Activated CD4-positive, alpha-beta T cell treated with anti-CD3 and anti-CD28 coated beads, Interleukin-2, amount 50 U/mL, for 48 hours (primary cell): ENCODE data around the gene IKZF1.

ENCODE experiments used
- DNase-seq, 2 experiments: peaks; one replicate each; pipeline ENCODE4 v3.0.0-alpha.2; 2020

Gene IKZF1

GRCh38 chr7:50309721-50310120 is 5.2 kb downstream of the IKZF1 start:
- DNase-seq = no peak

GRCh38 chr7:50310361-50310760 is 5.8 kb downstream of the IKZF1 start:
- DNase-seq = no peak

DNA sequence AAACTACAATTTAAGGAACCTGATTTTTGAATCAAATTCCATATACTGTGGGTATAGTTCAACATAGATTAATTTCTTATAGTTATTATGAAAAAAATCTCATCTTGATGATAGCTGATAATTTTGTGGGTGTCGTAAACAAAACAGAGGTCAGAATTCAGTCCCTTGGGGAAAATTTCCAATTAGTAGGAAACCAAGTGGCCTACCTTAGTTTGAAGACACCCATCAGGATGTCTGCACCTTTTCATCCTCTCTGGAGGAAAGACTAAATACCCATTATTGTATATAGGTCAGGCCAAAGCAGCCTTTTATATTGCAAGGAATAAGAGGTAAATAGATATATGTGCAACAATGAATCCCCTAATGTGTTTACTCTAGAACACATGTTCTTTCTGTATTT is 6.4 kb downstream of the IKZF1 start:
- no peak for DNase-seq

GRCh38 chr7:50312250-50313162 is 8.0 kb downstream of the IKZF1 start:
- DNase-seq = no peak

- DNase-seq = no peak
These were observed 10.5 kb downstream of the IKZF1 start for GRCh38 chr7:50314836-50315592.

- DNase-seq = peak in 1 of 2 experiments; percentile 52
These were observed 11.5 kb downstream of the IKZF1 start for GRCh38 chr7:50315739-50316671.

GRCh38 chr7:50317221-50317678 is 12.7 kb downstream of the IKZF1 start:
- peak in 1 of 2 experiments; percentile 54 for DNase-seq

DNA sequence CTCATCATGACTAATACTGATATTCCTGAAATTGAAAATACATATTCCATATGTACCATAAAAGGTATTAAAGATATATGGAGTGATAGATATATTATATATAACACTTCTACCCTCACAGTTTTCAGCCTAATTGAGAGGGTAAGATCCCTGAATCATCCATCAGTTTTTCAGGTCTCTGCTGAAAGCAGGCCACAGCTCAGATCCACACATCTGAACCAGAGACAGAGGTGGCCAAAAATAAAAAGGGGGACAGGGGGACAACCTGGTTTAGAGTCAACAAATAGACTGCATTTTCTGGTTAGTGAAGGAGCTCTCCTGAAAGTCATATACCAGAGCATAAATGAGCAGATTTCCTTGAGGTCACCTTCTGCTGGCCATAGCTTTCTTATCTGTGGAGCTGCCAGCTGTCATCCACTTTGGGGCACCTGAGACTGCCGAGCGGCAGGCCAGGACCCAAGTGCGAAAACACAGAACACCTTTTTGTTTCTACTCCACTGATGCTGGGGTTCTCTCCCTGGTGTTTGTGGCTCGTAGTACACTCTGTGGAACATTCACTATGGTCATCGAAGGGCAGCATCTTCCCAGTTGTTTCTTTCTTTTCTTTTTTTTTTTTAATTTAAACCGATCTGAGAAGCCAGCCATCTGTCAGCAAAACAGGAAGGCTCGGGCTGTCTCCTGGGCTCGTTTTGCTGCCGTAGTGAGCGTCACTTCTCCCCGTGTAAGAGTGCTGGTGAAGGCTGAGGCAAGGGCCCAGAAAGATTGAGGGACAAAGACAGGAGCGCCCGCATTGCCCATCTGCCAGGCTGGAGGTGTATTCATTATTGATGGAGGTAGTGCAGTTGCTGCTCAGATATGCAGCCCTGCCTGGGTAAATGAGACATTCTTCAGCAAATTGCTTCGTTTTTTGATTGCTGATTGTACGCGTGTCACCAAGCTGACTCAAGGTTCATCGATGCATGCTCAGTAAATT is 13.5 kb downstream of the IKZF1 start:
- DNase-seq = no peak

DNA sequence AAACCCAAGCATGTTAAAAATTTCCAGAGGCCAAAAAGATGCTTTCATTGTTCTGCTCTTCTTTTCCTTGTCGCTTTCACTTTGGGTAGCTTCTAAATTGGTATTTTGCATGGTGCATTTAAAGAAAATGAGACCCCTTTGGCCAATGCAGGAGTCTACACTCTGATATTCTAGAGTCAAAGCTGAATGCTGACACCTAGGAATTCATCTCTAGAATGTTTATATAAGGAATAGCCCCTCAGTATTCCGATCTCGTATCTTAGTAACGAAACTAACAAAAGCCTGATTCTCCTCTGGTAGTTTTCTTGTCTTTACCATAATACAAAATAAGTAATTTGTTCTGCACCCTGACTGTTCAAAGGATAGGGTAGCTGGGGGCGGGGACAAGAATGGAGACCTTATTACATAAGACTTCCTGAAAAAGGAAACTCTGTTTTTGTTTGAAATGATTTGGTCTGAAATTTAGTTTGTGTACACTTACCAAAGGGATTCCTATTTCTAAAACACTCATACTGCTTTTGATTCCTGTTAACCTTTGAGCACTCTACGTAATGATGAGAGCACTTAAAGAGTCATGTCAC is 17.1 kb downstream of the IKZF1 start:
- no peak for DNase-seq

DNA sequence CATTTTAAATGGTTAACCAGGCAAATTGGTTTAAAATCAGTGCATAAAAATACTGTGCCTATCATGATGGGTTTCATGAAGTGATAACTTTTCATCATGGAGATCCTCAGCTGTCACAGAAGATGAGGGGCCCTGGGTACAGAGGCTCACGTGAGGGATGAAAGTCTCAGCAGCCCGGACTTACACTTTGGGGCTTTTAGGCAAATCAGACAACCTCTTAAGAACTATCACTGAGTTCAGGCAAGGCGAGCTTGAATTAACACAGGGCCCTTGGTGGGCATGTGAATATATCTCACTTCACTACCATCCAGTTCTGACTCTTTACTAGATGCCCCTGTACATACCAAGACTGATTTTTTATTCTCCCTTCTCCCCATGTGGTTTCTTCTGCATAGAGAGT is 19.6 kb downstream of the IKZF1 start:
- DNase-seq = no peak

GRCh38 chr7:50327443-50327842 is 22.9 kb downstream of the IKZF1 start:
- peak in 1 of 2 experiments; percentile 4 for DNase-seq

GRCh38 chr7:50329775-50330174 is 25.3 kb downstream of the IKZF1 start:
- DNase-seq = peak in 1 of 2 experiments; percentile 10

DNA sequence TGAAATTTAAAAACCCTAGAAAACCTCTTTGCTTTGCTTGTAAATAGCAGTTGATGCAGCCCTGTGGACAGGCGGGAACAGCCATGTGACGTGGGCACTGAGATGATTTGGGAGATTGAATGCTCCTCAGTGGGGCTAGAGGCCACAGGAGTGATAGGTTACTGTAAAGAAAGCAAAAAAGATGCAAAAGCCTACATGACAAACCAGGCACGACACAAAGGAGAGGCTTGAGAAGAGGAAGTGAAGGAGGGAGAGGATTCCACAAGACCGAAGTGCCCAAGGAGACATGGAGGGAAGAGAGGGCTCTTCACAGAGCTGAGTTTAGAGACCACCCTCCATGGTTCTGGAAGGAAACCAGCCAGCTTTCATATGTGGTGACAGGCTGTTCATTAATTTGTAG is 25.7 kb downstream of the IKZF1 start:
- DNase-seq = peak in 1 of 2 experiments; percentile 9

- DNase-seq = peak in 1 of 2 experiments; percentile 35
These were observed 26.2 kb downstream of the IKZF1 start for GRCh38 chr7:50330696-50331095.

GRCh38 chr7:50331564-50332208 is 27.2 kb downstream of the IKZF1 start:
- peak in 1 of 2 experiments; percentile 34 for DNase-seq

DNA sequence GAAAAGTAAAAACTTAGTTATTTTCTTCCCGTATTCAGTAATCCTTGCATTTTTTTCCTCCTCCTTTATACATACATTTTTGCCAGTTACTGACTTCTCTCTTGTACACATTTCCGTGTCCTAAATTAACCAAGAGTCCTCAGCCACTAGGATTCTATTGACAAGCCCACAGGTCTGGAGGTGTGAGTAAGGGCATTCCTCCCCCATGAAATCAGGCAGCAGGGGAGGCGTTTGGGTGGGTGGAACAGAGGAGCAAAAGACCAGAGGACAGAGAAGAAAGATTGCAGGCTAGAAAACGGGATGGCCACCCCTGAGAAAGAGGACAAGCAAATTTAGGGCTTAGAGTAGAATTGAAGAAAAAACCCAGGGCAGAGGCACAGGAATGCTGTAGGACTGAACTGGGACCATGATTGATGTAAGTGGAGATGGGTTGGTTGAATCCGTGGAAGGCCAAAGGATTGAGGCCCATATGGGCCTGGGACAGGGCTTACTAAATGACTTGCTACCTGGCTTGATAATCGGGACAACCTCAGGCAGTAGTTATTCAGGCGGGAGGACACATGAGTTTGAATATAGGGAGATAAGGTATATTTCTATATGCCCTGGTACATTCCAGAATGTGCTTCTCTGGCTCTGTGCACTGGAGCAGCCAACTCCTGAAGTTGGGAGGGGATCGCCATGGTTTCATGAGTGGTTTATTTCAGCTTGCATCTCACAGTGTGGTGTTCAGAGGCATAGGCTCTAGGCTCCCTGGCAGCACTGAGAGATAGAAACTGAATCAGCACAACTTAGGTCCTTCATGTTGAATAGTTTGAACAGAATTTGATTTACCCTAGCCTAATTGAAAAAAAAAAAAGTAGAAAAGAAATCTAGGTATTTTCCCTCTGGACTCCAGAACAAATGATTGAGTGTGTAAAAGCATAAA is 28.0 kb downstream of the IKZF1 start:
- peak in 1 of 2 experiments; percentile 12 for DNase-seq

DNA sequence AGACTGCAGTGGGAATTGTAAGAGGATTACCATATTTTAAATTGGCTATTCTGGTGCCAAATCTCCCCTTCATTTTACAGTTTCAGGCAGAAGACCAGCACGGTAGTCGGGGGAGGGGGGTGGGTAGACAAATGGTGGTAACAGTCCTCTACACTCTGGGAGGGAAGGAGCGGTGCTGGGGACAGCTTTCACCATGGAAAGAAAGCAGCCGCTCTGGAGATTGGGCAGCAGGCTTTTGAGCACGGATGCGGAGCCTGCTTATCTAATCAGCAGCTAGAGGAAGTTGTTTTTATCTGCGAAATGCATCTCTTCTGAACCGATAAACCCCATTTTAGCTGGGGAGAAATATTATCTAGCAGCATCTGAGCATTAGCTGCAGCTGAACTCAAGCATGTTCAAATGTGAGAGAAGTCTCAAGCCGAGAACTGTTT is 28.7 kb downstream of the IKZF1 start:
- DNase-seq = peak in 1 of 2 experiments; percentile 27

DNA sequence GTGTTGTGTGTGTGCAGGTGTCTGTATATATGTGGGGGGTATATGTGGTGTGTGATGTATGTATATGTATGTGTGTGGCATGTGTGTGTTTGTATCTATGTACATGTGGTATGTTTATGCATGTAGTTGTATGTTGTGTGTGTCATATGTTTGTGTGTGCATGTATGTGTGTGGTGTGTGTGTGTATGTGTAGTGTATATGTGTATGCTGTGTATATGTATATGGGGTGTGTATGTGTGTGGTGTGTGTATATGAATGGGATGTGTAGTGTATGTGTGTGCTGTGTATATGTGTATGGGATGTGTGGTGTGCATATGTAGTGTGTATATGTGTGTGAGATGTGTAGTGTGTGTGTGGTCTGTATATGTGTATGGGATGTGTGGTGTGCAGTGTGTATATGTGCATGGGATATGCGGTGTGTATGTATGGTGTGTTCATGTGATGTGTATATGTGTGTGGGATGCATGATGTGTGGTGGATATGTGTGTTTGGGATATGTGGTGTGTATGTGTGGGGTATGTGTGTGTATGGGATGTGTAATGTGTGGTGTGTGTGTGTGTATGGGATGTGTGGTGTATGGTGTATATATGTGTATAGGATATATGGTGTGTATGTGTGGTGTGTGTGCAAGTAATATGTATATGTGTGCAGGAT is 30.0 kb downstream of the IKZF1 start:
- DNase-seq = no peak
